Measurements from ENCODE around the gene SRCIN1.

GRCh38 chr17:38616361-38616760 lies 10.6 kb upstream of the SRCIN1 start:
- no peak for TF ChIP-seq CTCF (IDR thresholded peaks at IDR 0.05)
- TF ChIP-seq POLR2A (IDR thresholded peaks at IDR 0.05): no peak
- no peak for TF ChIP-seq POLR2AphosphoS5 (IDR thresholded peaks at IDR 0.05)
